ENCODE data around the gene TEC. TPM values are rescaled to one million over a fixed set of nuclear protein-coding genes. Genes with fewer than 3 reads are reported as not detected.

The TEC gene
- total and polyA plus RNA-seq, 7 donors, result 0.80 to 2.0 (median 0.92) TPM

GRCh38 chr4:48242511-48243195 is 27.0 kb downstream of the TEC start:
- ATAC-seq (no peak), DNase-seq (no peak)
- WGBS, 3 donors, result 78 to 85% (median 82%) methylated on average over 1 of the region's 1 CpG
- Histone ChIP-seq H3K36me3 (ENCODE audit: insufficient read depth in 1 of 2, low read depth in 1 of 2) (no peaks in the 10 kb centered on the region), H3K9me3 (peaks cover 7% of the 10 kb centered on the region), H3K4me1 (peaks cover 5% of the 10 kb centered on the region), H3K4me3 (no peak overlapping the region), H3K27me3 (ENCODE audit: insufficient read depth in 3 of 3, low read length in 2 of 3) (no peaks in the 10 kb centered on the region), H3K27ac (no peak overlapping the region)
- no peak for TF ChIP-seq CTCF (IDR thresholded peaks at IDR 0.05)
- intact Hi-C loops (cut with DNase I), result no loop called here

- Histone ChIP-seq H3K4me1 (no peaks in the 10 kb centered on the region), H3K9me3 (peaks cover 1% of the 10 kb centered on the region), H3K4me3 (no peak overlapping the region), H3K27ac (no peak overlapping the region), H3K36me3 (ENCODE audit: insufficient read depth in 1 of 2, low read depth in 1 of 2) (no peaks in the 10 kb centered on the region), H3K27me3 (ENCODE audit: insufficient read depth in 3 of 3, low read length in 2 of 3) (no peaks in the 10 kb centered on the region)
- 91 to 92% (median 91%) methylated on average over 2 of the region's 2 CpGs for WGBS, 3 donors
- intact Hi-C loops (cut with DNase I), result no loop called here
- TF ChIP-seq CTCF (IDR thresholded peaks at IDR 0.05), result no peak
- ATAC-seq (no peak), DNase-seq (no peak)
Measured at GRCh38 chr4:48241731-48242130, 27.9 kb downstream of the TEC start.

GRCh38 chr4:48237996-48238645 is 31.5 kb downstream of the TEC start:
- intact Hi-C loops (cut with DNase I), result no loop called here
- no peaks in the 10 kb centered on the region for H3K36me3 ChIP-seq (ENCODE audit: insufficient read depth in 1 of 2, low read depth in 1 of 2)
- H3K4me3 ChIP-seq, result no peak overlapping the region
- peak in 1 of 4 donors; percentile 45 for ATAC-seq
- no peak overlapping the region for H3K27ac ChIP-seq
- DNase-seq, result no peak
- 34 to 46% (median 35%) methylated on average over 4 of the region's 4 CpGs for WGBS, 3 donors
- H3K4me1 ChIP-seq, result no peaks in the 10 kb centered on the region
- no peaks in the 10 kb centered on the region for H3K9me3 ChIP-seq
- no peak for TF ChIP-seq CTCF (IDR thresholded peaks at IDR 0.05)
- no peaks in the 10 kb centered on the region for H3K27me3 ChIP-seq (ENCODE audit: insufficient read depth in 3 of 3, low read length in 2 of 3)

GRCh38 chr4:48235050-48235449 is 34.6 kb downstream of the TEC start:
- no peak for TF ChIP-seq CTCF (IDR thresholded peaks at IDR 0.05)
- 89 to 100% (median 97%) methylated on average over 1 of the region's 1 CpG for WGBS, 3 donors
- intact Hi-C loops (cut with DNase I), result no loop called here

More at GRCh38 chr4:48235050-48235449, 34.6 kb downstream of the TEC start:
- Histone ChIP-seq H3K27ac (no peak overlapping the region), H3K4me1 (no peaks in the 10 kb centered on the region), H3K4me3 (no peak overlapping the region), H3K9me3 (no peaks in the 10 kb centered on the region), H3K27me3 (ENCODE audit: insufficient read depth in 3 of 3, low read length in 2 of 3) (no peaks in the 10 kb centered on the region), H3K36me3 (ENCODE audit: insufficient read depth in 1 of 2, low read depth in 1 of 2) (no peaks in the 10 kb centered on the region)
- ATAC-seq (no peak), DNase-seq (no peak)

All from psoas muscle (tissue), 8 donors.